GM21390 (cell line): ENCODE results near the gene WNT7A.

ENCODE experiments used
- ATAC-seq: cut with Tn5 transposase; IDR thresholded peaks from one replicate; pipeline ENCODE4 v1.9.1; 2021; ENCODE audit not compliant: unreplicated experiment

Gene WNT7A

GRCh38 chr3:13885704-13886010, 5.8 kb upstream of the WNT7A start:
- ATAC-seq: no peak

GRCh38 chr3:13884851-13885703, 5.2 kb upstream of the WNT7A start:
- ATAC-seq: peak; percentile 58

GRCh38 chr3:13883681-13884080, 3.8 kb upstream of the WNT7A start:
- no peak for ATAC-seq

GRCh38 chr3:13882876-13883275, 3.0 kb upstream of the WNT7A start:
- ATAC-seq: no peak

- no peak for ATAC-seq
These were observed 1.9 kb upstream of the WNT7A start for GRCh38 chr3:13881536-13882410.

- no peak for ATAC-seq
These were observed 913 bp upstream of the WNT7A start for GRCh38 chr3:13880811-13881156.

GRCh38 chr3:13879102-13879945, 547 bp downstream of the WNT7A start:
- ATAC-seq: no peak

- no peak for ATAC-seq
These were observed 1.4 kb downstream of the WNT7A start for GRCh38 chr3:13878281-13879101.

GRCh38 chr3:13877911-13878280, 2.0 kb downstream of the WNT7A start:
- no peak for ATAC-seq

GRCh38 chr3:13876451-13877100, 3.3 kb downstream of the WNT7A start:
- no peak for ATAC-seq

- ATAC-seq: no peak
These were observed 5.0 kb downstream of the WNT7A start for GRCh38 chr3:13874891-13875290.

- ATAC-seq: no peak
These were observed 6.1 kb downstream of the WNT7A start for GRCh38 chr3:13873818-13874217.

- ATAC-seq: no peak
These were observed 7.4 kb downstream of the WNT7A start for GRCh38 chr3:13872451-13872850.

GRCh38 chr3:13871791-13872190, 8.1 kb downstream of the WNT7A start:
- no peak for ATAC-seq

- no peak for ATAC-seq
These were observed 9.0 kb downstream of the WNT7A start for GRCh38 chr3:13870902-13871301.

GRCh38 chr3:13869761-13870343, 10.0 kb downstream of the WNT7A start:
- no peak for ATAC-seq

- no peak for ATAC-seq
These were observed 10.8 kb downstream of the WNT7A start for GRCh38 chr3:13868844-13869724.

GRCh38 chr3:13867732-13868131, 12.1 kb downstream of the WNT7A start:
- no peak for ATAC-seq
